ENCODE data around the gene DNAJC7.
"Not testable (repeated sequence)": the region's sequence is repeated elsewhere in the genome, so short reads cannot be mapped to it uniquely, and the experiment has no call there.

DNA sequence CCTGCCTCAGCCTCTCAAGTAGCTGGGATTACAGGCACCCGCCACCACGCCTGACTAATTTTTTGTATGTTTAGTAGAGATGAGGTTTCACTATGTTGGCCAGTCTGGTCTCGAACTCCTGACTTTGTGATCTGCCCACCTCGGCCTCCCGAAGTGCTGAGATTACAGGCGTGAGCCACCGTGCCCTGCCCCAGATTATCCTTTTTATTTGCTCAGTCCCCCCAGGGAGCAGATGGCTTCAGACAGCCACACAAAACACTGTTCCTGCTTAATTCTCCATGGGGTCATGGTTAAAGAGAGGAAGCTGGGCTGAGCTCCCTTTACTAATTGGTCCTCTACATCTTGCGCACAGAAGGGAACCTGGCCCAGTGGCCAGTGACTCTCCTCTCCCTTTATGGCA lies 3.6 kb upstream of the DNAJC7 start:
- TF ChIP-seq, protein P1, sequence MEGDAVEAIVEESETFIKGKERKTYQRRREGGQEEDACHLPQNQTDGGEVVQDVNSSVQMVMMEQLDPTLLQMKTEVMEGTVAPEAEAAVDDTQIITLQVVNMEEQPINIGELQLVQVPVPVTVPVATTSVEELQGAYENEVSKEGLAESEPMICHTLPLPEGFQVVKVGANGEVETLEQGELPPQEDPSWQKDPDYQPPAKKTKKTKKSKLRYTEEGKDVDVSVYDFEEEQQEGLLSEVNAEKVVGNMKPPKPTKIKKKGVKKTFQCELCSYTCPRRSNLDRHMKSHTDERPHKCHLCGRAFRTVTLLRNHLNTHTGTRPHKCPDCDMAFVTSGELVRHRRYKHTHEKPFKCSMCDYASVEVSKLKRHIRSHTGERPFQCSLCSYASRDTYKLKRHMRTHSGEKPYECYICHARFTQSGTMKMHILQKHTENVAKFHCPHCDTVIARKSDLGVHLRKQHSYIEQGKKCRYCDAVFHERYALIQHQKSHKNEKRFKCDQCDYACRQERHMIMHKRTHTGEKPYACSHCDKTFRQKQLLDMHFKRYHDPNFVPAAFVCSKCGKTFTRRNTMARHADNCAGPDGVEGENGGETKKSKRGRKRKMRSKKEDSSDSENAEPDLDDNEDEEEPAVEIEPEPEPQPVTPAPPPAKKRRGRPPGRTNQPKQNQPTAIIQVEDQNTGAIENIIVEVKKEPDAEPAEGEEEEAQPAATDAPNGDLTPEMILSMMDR (IDR thresholded peaks at IDR 0.05) = not testable (repeated sequence)
- TF ChIP-seq POLR2A, POLR2AphosphoS5 (IDR thresholded peaks at IDR 0.05): not testable (repeated sequence)
